Spleen (tissue), 7 donors: ENCODE data around the gene ATP13A5.

Experiments used
- CTCF ChIP-seq, 11 experiments: fragments of 200-600 bp in 7 of 11; fragments of 450-650 bp in 4 of 11; sonication (generic) in 4 of 11; IDR thresholded peaks in 8 of 11; conservative IDR thresholded peaks in 3 of 11; 1 replicate in 7 of 11; 2 replicates in 4 of 11; pipeline versions ENCODE4 v1.4.0 to v1.8.0; 2016 to 2021; ENCODE audit warnings: antibody characterized with exemption in 11 of 11, inconsistent platforms in 4 of 11, mild to moderate bottlenecking in 1 of 11
- POLR2AphosphoS5 ChIP-seq, 3 donors: sonication (generic); formaldehyde crosslinking; IDR thresholded peaks; one replicate each; pipeline ENCODE4 v1.5.1; 2017; ENCODE audit warnings: antibody characterized with exemption in 3 of 3
- donor health status: DM: no; HTN: no; CAD: no; lungs with moderate emphysema.
- donor health status: DM: no; HTN: no; CAD: no.
- donor health status: DM: no; HTN: no; CAD: no.

GRCh38 chr3:193225302-193226125 is 153.0 kb downstream of the ATP13A5 start:
- TF ChIP-seq CTCF (IDR thresholded peaks at IDR 0.05 in 8 of 11, conservative IDR thresholded peaks at IDR 0.05 in 3 of 11) (no peak), POLR2AphosphoS5 (IDR thresholded peaks at IDR 0.05) (no peak)
